Measurements from ENCODE around the gene LAMA2.

Gene LAMA2

GRCh38 chr6:129177801-129178200, 294.9 kb downstream of the LAMA2 start:
- no peak for DNase-seq (ENCODE audit: low read depth in 2 of 2)

DNA sequence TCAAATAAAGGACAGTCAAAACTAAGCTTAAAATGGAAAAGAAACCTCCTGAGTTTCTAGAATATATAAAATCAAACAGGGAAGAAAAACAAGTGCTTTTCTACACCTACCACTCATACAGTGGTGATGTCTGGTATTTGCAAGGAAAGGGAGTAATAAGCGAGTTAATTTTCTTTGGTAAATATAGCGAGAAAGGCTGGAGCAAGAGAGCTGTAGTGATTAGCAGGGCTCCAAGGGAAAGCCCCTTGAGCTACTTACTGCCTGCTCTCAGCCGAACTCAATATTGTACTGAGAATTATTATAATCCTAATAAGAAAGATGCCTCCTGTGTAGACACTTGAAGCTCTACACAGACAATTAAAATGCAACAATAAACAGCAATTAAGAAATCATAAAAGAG, 296.3 kb downstream of the LAMA2 start:
- DNase-seq (ENCODE audit: low read depth in 2 of 2) = no peak

DNA sequence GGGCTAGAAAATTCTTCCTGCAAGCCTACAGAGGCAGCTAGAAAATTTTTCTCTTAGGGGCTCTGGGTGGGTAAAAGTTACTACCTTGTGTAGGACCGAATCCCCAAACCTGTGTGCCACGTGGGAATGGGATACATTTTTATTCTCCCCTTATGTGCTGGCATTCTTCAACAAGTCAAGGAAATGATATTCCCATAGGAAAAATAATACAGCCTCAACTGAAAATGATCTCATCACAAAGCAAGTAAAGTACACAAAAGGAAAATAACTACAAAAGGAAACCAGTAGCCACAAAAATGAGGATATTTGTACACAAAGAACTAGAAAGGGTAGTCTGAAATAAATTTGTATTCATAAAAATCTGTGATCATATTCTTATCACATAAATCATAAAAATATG, 298.1 kb downstream of the LAMA2 start:
- DNase-seq (ENCODE audit: low read depth in 2 of 2) = no peak

GRCh38 chr6:129183187-129183591, 300.3 kb downstream of the LAMA2 start:
- DNase-seq (ENCODE audit: low read depth in 2 of 2) = no peak

GRCh38 chr6:129183681-129184301, 300.9 kb downstream of the LAMA2 start:
- no peak for DNase-seq (ENCODE audit: low read depth in 2 of 2)

DNA sequence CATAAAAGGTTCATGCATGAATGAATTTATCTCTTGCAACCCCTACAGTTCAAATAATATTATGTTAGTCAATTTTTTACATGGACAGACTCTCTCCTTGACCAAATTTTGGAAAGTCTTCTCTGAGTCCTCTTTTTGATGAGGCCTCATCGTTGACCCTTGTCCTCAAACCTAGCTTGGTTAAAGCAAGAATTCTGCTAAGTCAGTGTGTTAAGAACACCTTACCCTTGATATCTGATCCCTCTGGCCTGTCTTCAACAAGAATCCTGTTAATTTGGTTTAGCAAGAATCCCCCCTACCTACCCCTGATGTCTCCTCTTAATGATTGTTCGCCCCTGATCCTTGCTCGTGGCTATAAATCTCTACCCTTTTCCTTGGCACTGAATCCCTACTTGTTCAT, 301.4 kb downstream of the LAMA2 start:
- no peak for DNase-seq (ENCODE audit: low read depth in 2 of 2)

DNA sequence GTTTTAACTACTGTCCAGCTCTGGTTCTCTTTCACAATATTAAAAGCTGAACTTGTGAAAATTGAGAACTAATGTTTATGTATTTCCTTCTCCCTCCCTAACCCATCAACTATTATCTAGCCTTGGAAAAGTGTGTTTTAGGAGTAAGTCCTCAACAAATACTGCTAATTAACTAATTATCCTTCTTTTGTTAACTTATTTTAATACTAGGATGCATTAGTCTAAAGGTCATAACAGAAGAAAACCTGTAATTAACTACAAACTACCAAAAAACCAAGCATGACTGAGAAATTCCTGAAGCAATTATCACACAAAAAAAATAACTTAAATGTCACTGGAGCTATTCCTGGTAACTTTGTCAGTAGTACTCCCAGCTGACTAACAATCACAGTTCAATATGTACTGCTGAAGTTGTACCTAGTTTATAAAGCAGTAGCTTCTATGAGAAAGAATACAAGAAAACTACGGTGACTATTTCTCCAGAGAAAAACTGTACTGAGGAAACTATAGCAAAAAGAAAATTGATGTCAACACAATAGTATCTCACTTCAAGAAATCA, 301.9 kb downstream of the LAMA2 start:
- DNase-seq (ENCODE audit: low read depth in 2 of 2) = no peak

- no peak for DNase-seq (ENCODE audit: low read depth in 2 of 2)
These were observed 304.1 kb downstream of the LAMA2 start for GRCh38 chr6:129186988-129187387.

DNA sequence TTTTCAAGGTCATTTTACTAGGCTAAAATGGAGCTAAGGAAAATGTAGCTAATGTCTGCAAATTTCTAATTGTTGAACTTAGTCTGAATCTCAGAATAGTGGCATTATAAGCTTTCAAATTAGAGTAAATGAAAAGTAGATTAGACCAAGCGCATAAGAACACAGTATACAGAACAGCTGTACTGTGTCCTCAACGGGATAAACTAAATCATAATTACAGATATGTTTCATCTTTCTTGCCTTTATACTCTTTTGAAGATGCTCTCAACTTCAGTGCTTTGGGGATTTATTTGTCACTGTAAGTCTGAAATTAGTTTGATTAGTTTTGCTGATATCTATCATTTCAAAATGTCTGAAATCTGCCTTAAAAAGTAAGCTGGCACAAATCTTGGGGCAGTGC, 305.4 kb downstream of the LAMA2 start:
- no peak for DNase-seq (ENCODE audit: low read depth in 2 of 2)

- no peak for DNase-seq (ENCODE audit: low read depth in 2 of 2)
These were observed 305.9 kb downstream of the LAMA2 start for GRCh38 chr6:129188795-129189194.

- DNase-seq (ENCODE audit: low read depth in 2 of 2) = no peak
These were observed 306.3 kb downstream of the LAMA2 start for GRCh38 chr6:129189266-129189665.

DNA sequence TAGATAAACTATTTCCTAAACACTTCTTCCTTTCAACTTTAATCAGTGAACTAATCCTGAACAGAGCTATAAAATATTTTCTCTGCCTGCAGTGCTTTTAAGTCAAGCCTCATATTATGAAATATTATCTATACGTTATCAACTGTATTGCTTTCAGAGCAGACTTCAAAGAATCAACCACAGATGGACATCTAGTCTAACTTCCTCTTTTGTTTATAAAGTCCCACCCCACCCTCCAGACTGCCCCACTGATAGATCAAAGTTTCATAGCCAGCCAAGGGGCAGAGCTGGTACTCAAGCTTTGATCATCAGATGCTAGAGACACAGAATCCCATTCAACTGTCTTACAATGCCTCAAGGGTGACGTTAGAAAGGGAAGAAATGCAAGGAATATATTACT, 308.3 kb downstream of the LAMA2 start:
- DNase-seq (ENCODE audit: low read depth in 2 of 2) = no peak

DNA sequence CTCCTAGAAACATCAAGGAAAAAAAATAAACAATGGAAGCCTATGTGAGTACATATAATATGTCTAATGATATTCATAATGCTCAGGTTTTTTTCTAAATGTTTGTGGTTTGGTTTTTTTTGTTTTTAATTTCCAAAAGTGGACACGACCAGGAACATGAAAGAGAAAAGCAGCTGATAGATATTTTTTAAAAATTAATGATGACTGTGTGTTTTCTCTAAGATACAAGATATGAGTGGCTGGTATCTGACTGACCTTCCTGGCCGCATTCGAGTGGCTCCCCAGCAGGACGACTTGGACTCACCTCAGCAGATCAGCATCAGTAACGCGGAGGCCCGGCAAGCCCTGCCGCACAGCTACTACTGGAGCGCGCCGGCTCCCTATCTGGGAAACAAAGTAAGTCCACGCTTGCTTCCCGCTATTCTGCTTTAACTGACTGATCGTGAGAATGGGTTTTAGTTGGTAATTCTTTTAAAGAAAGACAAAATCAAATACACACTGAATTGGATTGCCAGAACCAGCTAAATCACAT, 309.6 kb downstream of the LAMA2 start:
- DNase-seq (ENCODE audit: low read depth in 2 of 2) = no peak

GRCh38 chr6:129194306-129194941, 311.5 kb downstream of the LAMA2 start:
- DNase-seq (ENCODE audit: low read depth in 2 of 2) = no peak

DNA sequence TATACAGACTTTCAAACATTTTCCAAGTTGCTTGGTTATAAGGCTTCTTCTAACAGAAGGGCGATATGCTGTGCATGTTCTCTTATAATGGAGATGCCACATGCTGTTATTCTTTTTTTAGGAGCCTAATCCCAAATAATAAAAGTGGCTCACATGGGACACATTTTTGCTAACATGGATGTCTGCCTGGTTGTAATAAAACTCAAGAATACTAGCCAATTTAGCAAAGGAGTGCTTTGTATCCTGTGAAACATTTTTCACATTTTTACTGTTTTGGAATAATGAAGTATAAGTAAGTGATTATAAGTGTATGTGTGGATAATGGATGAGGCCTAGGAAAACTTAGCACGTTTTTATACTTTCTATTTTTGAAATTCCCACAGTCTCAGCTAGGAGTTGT, 312.2 kb downstream of the LAMA2 start:
- DNase-seq (ENCODE audit: low read depth in 2 of 2) = no peak

DNA sequence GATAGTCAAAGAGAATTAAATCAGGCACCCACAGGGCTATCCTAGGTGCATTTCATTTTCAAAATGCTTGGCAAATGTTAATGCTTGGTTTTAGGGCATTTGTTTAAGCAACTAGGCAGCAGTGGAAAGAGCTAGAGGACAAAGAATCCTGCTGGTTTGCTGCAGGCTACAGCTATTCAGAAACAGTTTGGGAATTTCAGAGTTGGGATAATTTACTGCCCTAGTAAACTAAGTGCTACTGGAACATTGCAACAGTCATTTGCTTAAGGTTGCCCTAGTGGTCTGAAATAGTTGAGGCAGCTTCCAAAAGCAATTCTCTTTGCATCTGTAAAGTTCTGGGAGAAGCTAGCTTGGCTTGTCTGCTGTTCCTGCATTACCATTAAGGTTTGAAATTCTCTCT, 312.7 kb downstream of the LAMA2 start:
- DNase-seq (ENCODE audit: low read depth in 2 of 2) = no peak

DNA sequence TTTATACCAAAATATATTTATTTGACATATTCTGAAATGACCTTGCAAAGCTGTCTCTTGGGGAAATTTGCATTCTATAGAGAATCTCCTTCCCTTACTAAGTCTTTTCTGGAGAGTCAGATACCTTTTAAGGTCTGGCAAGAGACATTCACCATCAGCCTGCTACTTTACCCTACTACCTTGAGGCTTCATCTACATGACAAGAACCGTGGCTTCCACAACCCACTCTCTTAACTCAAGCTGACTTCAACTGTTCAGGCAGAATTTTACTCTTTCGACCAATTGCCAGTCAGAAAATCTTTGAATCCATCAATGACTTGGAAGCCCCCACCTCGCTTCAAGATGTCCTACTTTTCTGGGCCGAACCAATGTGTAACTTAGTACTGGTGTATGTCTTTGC, 314.2 kb downstream of the LAMA2 start:
- DNase-seq (ENCODE audit: low read depth in 2 of 2) = no peak

DNA sequence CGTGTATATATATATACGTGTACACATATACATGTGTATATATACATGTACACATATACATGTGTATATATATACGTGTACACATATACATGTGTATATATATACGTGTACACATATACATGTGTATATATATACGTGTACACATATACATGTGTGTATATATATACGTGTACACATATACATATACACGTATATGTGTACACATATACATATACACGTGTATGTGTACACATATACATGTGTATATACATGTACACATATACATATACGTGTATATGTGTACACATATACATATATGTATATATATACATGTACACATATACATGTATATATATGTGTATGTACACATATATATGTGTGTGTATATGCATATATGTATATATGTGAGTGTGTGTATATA, 317.2 kb downstream of the LAMA2 start:
- DNase-seq (ENCODE audit: low read depth in 2 of 2) = no peak

DNA sequence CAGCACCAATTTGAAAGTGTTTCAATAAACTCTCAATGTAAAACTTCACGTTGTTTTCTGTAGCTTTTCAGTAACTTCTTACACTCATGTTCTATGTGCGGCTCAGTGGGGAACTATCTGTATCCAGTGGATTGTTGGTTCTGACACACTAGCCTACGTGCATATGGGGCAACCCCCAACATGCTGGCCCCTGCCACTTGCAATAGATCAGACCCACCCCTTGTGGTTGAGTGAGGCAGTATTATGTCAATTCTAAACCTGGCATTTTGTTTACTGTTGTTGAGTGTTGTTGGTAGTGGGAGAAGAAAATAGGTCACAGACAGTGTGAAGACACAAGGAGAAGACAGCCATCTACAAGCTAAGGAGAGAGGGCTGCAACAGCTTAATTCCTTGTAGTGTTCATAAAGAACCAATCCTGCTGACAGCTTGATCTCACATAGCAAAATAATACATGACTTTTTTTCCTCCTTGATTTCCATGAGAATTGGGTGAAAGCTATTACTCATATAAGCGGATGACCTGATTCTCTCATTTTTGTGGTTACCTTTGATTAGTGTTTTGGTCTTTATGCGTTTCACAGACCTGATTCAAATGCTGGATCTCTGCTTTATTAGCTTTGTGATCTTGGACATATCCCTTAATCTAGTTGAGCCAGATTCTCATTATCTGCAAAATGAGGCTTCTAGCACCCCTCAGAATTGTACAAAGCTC, 320.4 kb downstream of the LAMA2 start:
- no peak for DNase-seq (ENCODE audit: low read depth in 2 of 2)

DNA sequence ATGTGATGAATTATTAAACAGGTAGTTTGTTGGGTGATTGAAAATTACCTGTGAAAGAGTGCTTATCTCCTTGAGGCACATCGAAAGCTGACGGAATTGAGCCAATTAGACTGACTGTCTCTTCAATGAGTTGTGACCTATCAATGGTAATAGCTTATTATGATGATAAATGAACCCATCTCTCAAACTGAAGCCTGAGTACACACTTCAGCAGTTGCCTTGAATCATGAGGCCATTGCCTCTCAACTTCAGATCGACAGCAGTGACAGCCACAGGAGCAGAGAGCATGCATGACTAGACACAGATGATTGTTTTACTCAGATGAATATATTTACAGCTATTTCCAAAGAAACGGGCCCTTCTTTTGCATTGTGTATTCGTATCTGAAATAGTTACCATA, 323.9 kb downstream of the LAMA2 start:
- DNase-seq (ENCODE audit: low read depth in 2 of 2) = no peak

- DNase-seq (ENCODE audit: low read depth in 2 of 2) = no peak
These were observed 324.9 kb downstream of the LAMA2 start for GRCh38 chr6:129207832-129208231.

GRCh38 chr6:129208415-129209034, 325.6 kb downstream of the LAMA2 start:
- no peak for DNase-seq (ENCODE audit: low read depth in 2 of 2)

Data from stimulated activated CD8-positive, alpha-beta memory T cell treated with anti-CD3 and anti-CD28 coated beads, Interleukin-2, amount 100 ng/mL, for 48 hours (primary cell).